HG03575 (cell line): Measurements from ENCODE around the gene HYOU1.
"Not testable (repeated sequence)": the region's sequence is repeated elsewhere in the genome, so short reads cannot be mapped to it uniquely, and the experiment has no call there.

Experiments used
- ATAC-seq: cut with Tn5 transposase; IDR thresholded peaks from one replicate; pipeline ENCODE4 v1.9.1; 2021; ENCODE audit not compliant: unreplicated experiment, insufficient number of reproducible peaks, low FRiP score; ENCODE audit errors: extremely low read depth

Gene HYOU1

DNA sequence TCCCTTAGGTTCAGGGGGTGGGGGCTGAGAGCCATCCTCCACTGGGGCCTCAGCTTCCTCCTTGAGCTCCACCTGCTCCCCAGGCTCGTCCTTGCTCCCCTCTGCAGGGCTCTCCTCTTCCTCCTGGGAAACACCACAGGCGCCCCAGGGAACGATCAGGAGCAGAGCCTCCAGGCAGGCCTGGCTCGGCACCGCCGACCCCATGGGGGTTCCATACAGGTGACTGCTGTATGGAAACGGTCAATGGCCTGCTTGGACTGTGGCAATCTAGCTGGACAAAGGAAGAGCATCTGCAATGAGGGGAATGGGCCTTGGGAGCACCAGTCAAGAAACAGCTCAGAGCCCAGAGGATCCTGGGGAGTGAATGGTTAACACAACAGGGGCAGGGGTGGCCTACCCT, 7.9 kb downstream of the HYOU1 start:
- no peak for ATAC-seq

DNA sequence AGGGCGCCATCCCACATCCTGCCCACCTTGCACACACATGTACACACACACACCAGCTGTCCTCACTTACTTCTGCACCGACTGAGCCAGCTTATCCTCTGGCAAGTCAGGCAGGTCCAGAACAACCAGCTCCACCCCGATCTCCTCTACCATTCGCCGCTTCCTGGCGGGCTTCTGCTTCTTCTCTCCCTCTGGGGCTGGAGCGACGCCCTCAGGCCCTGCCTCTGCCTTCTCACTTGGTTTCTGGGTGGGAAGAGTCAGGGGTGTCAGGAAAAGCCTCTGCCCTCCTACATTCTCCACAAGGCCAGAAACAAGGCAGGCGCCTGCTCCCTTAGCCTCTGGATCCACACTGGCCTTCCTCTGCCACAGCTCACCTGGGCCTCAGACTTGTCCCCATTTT, 8.4 kb downstream of the HYOU1 start:
- no peak for ATAC-seq

- no peak for ATAC-seq
Measured at GRCh38 chr11:119047205-119047604, 9.8 kb downstream of the HYOU1 start.

- no peak for ATAC-seq
Measured at GRCh38 chr11:119046489-119046888, 10.5 kb downstream of the HYOU1 start.

GRCh38 chr11:119044708-119045107, 12.3 kb downstream of the HYOU1 start:
- ATAC-seq, result no peak

DNA sequence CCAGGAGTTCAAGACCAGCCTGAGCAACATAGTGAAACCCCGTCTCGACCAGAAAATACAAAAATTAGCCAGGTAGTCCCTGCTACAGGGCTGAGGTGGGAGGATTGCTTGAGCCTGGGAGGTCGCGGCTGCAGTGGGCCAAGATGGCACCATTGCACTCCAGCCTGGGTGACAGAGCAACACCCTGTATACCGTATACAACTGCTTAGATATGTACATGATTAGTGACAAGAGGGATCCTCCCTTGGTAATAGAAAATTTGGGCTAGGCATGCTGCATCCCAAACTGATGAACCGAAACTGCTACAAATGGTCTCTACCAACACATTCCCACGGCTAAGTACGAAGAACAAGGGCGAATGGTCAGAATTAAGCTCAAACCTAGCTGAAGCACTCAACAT, 14.1 kb downstream of the HYOU1 start:
- ATAC-seq, result no peak

DNA sequence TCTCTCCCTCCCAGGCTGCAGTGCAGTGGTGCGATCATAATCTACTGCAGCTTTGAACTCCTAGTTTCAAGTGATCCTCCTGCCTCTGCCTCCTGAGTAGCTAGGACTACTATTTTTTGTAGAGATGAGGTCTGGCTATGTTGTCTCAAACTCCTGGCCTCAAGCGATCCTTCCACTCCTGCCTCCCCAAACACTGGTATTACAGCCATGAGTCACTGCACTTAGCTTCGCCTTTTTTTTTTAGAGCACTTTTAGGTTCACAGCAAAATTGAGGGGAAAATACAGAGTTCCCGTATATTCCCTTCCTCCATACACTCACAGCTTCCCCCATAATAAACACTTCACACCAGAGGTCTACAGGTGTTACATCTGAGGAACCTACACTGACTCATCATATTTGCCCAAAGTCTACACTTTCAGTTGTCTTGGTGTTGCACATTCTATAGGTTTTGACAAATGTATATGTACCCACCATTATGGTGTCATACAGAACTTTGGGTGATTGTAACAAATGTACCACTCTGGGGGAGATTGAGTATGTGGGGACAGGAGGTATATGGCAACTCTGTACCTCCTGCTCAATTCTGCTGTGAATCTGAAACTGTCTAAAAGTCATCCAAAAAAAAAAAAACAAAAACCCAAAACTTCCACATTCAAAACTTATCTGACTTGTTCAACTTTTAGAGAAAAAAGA, 15.0 kb downstream of the HYOU1 start:
- ATAC-seq, result no peak

DNA sequence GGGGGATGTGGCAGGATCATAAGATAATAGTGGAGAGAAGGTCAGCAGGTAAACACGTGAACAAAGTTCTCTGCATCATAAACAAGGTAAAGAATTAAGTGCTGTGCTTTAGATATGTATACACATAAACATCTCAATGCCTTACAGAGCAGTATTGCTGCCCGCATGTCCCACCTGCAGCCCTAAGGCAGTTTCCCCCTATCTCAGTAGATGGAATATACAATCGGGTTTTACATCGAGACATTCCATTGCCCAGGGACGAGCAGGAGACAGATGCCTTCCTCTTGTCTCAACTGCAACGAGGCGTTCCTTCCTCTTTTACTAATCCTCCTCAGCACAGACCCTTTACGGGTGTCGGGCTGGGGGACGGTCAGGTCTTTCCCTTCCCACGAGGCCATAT, 17.5 kb downstream of the HYOU1 start:
- not testable (repeated sequence) for ATAC-seq

DNA sequence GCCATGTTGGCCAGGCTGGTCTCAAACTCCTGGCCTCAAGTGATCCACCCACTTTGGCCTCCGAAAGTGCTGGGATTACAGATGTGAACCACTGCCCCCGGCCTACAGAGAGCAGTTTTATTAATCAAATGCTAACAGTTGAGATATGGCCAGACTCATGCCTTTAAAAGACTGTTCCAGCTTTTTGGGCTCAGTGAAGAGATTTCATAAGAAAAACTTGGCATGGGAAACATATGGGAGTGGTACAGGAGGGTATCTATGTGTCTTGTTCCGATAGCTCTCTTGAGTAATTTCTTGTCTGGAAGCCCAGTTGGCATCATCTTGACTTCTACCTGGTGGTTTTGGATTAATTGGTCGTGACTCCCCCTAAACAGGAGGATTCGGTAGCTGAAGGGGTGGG, 18.1 kb downstream of the HYOU1 start:
- no peak for ATAC-seq

GRCh38 chr11:119034813-119035212, 22.2 kb downstream of the HYOU1 start:
- no peak for ATAC-seq

- ATAC-seq, result not testable (repeated sequence)
Measured at GRCh38 chr11:119033421-119033820, 23.6 kb downstream of the HYOU1 start.

- no peak for ATAC-seq
Measured at GRCh38 chr11:119031912-119032280, 25.1 kb downstream of the HYOU1 start.

GRCh38 chr11:119030329-119031047, 26.5 kb downstream of the HYOU1 start, which contains the start of gene SLC37A4:
Gene SLC37A4 (minus strand): TSS chr11:119030877.
- ATAC-seq, result peak; percentile 50

DNA sequence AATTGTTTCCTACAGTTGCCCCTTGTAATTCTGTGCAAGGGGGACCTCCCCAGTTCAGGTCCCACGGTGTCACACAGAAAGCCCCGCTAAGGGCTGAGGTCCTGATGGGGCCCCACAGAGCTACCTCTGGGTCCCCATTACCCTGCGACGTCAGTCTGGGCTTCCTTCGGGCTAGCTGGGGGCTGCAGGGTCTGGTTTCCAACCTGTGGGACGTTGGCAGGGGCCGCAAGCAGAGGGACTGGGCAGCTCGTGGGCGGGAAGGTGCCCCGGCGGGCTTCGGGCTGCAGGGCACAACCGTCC, 27.0 kb downstream of the HYOU1 start:
- ATAC-seq, result no peak

DNA sequence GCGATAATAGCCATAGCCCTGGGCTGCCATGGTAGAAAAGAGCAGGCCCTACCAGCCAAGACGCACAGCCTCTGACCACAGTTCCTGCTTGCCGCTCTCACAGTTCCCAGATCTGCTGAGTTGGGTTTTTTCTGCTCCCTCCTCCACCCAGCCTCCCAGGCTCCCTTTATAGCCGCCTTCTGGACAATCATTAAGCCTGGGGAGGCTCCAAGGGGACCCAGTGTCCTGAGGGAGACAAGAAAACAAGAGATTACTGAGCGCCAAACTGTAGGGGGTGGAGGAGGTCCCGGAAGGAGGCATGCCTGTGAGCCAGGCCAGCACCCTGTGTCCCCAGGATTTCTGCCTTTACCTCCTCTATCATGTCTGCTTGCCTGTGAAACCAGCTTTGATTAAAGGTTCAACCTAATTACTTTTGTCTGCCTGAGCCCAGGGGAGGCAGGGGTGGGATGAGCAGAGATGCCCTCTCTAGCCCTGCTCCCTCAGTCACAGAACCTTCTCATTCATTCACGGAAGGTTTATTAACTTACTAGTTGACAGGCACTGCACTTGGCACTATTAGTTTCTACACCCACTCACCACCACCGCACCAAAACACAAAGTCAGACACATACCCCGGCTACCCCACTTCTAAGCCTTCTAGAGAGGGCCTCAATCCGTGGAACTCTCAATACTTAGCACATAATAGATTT, 27.5 kb downstream of the HYOU1 start:
- ATAC-seq, result no peak

GRCh38 chr11:119029069-119029339, 28.0 kb downstream of the HYOU1 start:
- no peak for ATAC-seq

DNA sequence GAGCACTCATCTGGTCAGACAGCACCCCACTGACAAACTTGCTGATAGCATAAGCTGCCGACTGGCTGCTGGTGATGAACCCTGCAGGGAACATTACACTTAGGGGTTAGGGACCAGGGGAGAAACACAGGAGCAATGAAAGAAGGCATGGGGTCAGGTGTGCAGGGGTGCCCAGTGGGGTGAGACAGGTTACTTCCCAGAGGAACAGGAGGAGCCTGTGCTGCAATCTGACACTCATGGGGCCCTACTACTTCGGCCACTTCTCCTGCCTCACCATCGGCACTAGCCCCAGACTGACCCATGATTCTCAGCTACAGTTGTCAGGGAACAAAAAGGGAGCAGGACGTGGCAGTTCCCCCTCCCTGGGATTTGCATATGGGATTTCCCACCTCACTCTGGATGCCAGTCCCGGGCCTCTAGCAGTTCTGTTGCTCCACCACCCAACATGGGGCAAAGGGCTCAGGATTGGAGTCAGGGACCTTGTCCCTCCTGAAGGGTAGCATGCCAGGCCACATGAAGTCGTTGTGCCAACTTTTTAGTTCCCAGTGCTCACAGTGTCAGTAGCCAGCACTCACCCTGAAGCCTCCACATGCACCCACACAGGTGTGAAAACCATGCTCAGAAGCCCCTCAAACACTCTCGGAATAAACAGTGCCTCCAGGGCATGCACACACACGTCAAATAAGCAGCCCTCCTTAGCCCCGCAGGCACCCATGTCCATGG, 28.5 kb downstream of the HYOU1 start:
- no peak for ATAC-seq

GRCh38 chr11:119027561-119028345, 29.3 kb downstream of the HYOU1 start:
- no peak for ATAC-seq

DNA sequence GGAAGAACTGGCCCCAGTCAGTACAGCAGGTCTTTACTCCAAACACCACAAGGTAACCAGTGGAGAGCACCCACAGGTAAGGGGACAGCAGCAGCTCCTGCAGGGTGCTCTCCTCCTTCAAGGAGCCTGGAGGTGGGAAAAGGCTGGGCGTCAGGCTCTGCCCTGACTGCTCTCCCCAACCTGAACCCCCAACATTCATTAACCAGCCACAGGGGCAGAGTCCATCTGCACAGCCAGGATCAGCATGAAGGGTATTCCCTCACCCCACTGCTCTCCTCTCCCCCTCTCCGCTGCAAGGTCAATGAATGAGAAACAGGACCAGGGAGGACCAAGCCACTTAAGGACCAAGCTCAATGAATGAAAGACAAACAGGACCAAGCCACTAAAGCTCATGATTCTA, 30.0 kb downstream of the HYOU1 start:
- ATAC-seq, result no peak
